HG02852 (cell line): ENCODE data around the gene KCNJ8.
"Not testable (repeated sequence)": the region's sequence is repeated elsewhere in the genome, so short reads cannot be mapped to it uniquely, and the experiment has no call there.

ENCODE experiments used
- ATAC-seq: cut with Tn5 transposase; IDR thresholded peaks from one replicate; pipeline ENCODE4 v1.9.1; 2021; ENCODE audit warnings: mild to moderate bottlenecking, moderate library complexity; ENCODE audit not compliant: unreplicated experiment

The KCNJ8 gene

GRCh38 chr12:21788089-21788983 lies 13.8 kb upstream of the KCNJ8 start:
- no peak for ATAC-seq

GRCh38 chr12:21786041-21786531 lies 11.6 kb upstream of the KCNJ8 start:
- ATAC-seq: no peak

GRCh38 chr12:21782723-21783122 lies 8.2 kb upstream of the KCNJ8 start:
- ATAC-seq: not testable (repeated sequence)

GRCh38 chr12:21780786-21781185 lies 6.3 kb upstream of the KCNJ8 start:
- ATAC-seq: no peak

GRCh38 chr12:21776175-21776574 lies 1.7 kb upstream of the KCNJ8 start:
- no peak for ATAC-seq

- ATAC-seq: no peak
Measured at GRCh38 chr12:21775133-21775820, 771 bp upstream of the KCNJ8 start.

GRCh38 chr12:21773806-21774205 lies 700 bp downstream of the KCNJ8 start:
- no peak for ATAC-seq

- no peak for ATAC-seq
Measured at GRCh38 chr12:21773263-21773741, 1.2 kb downstream of the KCNJ8 start.

- no peak for ATAC-seq
Measured at GRCh38 chr12:21771311-21771710, 3.2 kb downstream of the KCNJ8 start.

- ATAC-seq: no peak
Measured at GRCh38 chr12:21769307-21769706, 5.2 kb downstream of the KCNJ8 start.

GRCh38 chr12:21766403-21766802 lies 8.1 kb downstream of the KCNJ8 start:
- no peak for ATAC-seq

GRCh38 chr12:21764950-21765349 lies 9.6 kb downstream of the KCNJ8 start:
- ATAC-seq: no peak

- no peak for ATAC-seq
Measured at GRCh38 chr12:21764065-21764464, 10.4 kb downstream of the KCNJ8 start.

- ATAC-seq: no peak
Measured at GRCh38 chr12:21763531-21763930, 11.0 kb downstream of the KCNJ8 start.

- ATAC-seq: no peak
Measured at GRCh38 chr12:21759737-21760136, 14.8 kb downstream of the KCNJ8 start.

GRCh38 chr12:21757735-21758134 lies 16.8 kb downstream of the KCNJ8 start:
- ATAC-seq: no peak

- no peak for ATAC-seq
Measured at GRCh38 chr12:21756699-21757098, 17.8 kb downstream of the KCNJ8 start.

GRCh38 chr12:21751517-21751916 lies 23.0 kb downstream of the KCNJ8 start:
- no peak for ATAC-seq

- ATAC-seq: no peak
Measured at GRCh38 chr12:21745258-21745657, 29.2 kb downstream of the KCNJ8 start.

- ATAC-seq: no peak
Measured at GRCh38 chr12:21731144-21731543, 43.4 kb downstream of the KCNJ8 start.

GRCh38 chr12:21725731-21726130 lies 48.8 kb downstream of the KCNJ8 start:
- no peak for ATAC-seq
